DND-41 (cell line): ENCODE measurements around the gene PCED1B.

Experiments used
- EZH2 ChIP-seq: IDR thresholded peaks from 3 replicates; pipeline ENCODE4 v1.6.1; 2012; ENCODE audit warnings: borderline replicate concordance, low read depth, mild to moderate bottlenecking, moderate library complexity, low read length, inconsistent platforms; ENCODE audit not compliant: severe bottlenecking
- TF ChIP-seq, protein P1 (sequence below): IDR thresholded peaks from 2 replicates; pipeline ENCODE4 v1.5.1; 2012; ENCODE audit warnings: borderline replicate concordance, low read length, moderate library complexity, mild to moderate bottlenecking; ENCODE audit not compliant: poor library complexity, severe bottlenecking; ENCODE audit errors: extremely low read depth

DNA sequence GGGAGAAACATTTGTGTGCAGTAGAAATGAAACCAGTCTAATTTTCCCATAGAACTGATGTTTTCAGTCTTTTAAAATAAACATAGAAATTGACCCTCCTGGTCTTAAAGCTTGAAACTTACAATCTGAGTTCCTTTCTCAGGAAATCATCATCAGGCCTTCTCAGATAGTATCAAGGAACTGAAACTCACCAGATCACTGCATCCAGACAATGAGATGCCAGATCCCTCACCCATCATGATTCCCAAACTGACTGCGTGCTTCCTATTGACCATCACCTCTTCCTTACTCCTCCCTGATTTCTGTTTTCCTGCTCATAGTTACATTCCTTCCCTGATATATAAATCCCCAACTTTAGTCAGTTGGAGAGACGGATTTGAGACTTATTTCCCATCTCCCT is 195.3 kb downstream of the PCED1B start:
- TF ChIP-seq, protein P1, sequence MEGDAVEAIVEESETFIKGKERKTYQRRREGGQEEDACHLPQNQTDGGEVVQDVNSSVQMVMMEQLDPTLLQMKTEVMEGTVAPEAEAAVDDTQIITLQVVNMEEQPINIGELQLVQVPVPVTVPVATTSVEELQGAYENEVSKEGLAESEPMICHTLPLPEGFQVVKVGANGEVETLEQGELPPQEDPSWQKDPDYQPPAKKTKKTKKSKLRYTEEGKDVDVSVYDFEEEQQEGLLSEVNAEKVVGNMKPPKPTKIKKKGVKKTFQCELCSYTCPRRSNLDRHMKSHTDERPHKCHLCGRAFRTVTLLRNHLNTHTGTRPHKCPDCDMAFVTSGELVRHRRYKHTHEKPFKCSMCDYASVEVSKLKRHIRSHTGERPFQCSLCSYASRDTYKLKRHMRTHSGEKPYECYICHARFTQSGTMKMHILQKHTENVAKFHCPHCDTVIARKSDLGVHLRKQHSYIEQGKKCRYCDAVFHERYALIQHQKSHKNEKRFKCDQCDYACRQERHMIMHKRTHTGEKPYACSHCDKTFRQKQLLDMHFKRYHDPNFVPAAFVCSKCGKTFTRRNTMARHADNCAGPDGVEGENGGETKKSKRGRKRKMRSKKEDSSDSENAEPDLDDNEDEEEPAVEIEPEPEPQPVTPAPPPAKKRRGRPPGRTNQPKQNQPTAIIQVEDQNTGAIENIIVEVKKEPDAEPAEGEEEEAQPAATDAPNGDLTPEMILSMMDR, result no peak
- no peak for TF ChIP-seq EZH2
